GM23338 (cell line): ENCODE data around the gene SSNA1. TPM values are rescaled to one million over a fixed set of nuclear protein-coding genes. Genes with fewer than 3 reads are reported as not detected.
A peak's percentile ranks its signal among the peaks of the same experiment; 100 is the strongest.

Experiments
- ATAC-seq: fragments of 200-7000 bp; cut with Tn5 transposase; 3 replicates; pipeline ENCODE4 v1.9.1; 2020
- DNase-seq: peaks from one replicate; pipeline ENCODE4 v3.0.0-alpha.2; 2015; ENCODE audit warnings: low spot score
- H2AFZ ChIP-seq: fragments of 200-600 bp; sonication (generic); 2 replicates; pipeline ENCODE4 v1.8.0; 2016; ENCODE audit warnings: antibody characterized with exemption, mild to moderate bottlenecking, moderate library complexity
- H3F3A ChIP-seq: fragments of 200-600 bp; sonication (generic); replicated peaks from 2 replicates; pipeline ENCODE4 v1.8.0; 2017; ENCODE audit warnings: antibody characterized with exemption, mixed run types, low read depth
- H3K27ac ChIP-seq: fragments of 200-600 bp; sonication (generic); 2 replicates; pipeline ENCODE4 v1.6.1; 2016; ENCODE audit warnings: low read depth
- H3K27me3 ChIP-seq: fragments of 200-600 bp; sonication (generic); 2 replicates; pipeline ENCODE4 v1.8.0; 2016; ENCODE audit warnings: mild to moderate bottlenecking, mixed run types, moderate library complexity; ENCODE audit not compliant: insufficient read depth
- H3K36me3 ChIP-seq: fragments of 200-600 bp; sonication (generic); 2 replicates; pipeline ENCODE4 v1.8.0; 2016; ENCODE audit warnings: mild to moderate bottlenecking; ENCODE audit not compliant: insufficient read depth
- H3K4me1 ChIP-seq: fragments of 200-600 bp; sonication (generic); 2 replicates; pipeline ENCODE4 v1.8.0; 2016; ENCODE audit warnings: mild to moderate bottlenecking, moderate library complexity; ENCODE audit not compliant: insufficient read depth
- H3K4me2 ChIP-seq: fragments of 200-600 bp; sonication (generic); 2 replicates; pipeline ENCODE4 v1.7.1; 2017; ENCODE audit warnings: mixed run types
- H3K4me3 ChIP-seq: fragments of 200-600 bp; sonication (generic); 2 replicates; pipeline ENCODE4 v1.6.1; 2016; ENCODE audit warnings: mixed run types
- H3K79me2 ChIP-seq: fragments of 200-600 bp; sonication (generic); replicated peaks from 2 replicates; pipeline ENCODE4 v1.8.0; 2017; ENCODE audit warnings: mild to moderate bottlenecking; ENCODE audit not compliant: insufficient read depth
- H3K9me2 ChIP-seq: fragments of 200-600 bp; sonication (generic); 2 replicates; pipeline ENCODE4 v1.8.0; 2017; ENCODE audit not compliant: insufficient read depth
- H4K20me1 ChIP-seq: fragments of 200-600 bp; sonication (generic); replicated peaks from 2 replicates; pipeline ENCODE4 v1.8.0; 2017; ENCODE audit warnings: mild to moderate bottlenecking; ENCODE audit not compliant: insufficient read depth
- H3K27ac Mint-ChIP-seq: 2 replicates; pipeline ENCODE4 v1.8.0; 2020; ENCODE audit warnings: inconsistent platforms, mild to moderate bottlenecking, moderate library complexity, mixed read lengths
- H3K27me3 Mint-ChIP-seq: 3 replicates; pipeline ENCODE4 v1.8.0; 2022; ENCODE audit warnings: low read depth, mild to moderate bottlenecking, moderate library complexity, mixed read lengths, inconsistent platforms; ENCODE audit not compliant: insufficient read depth, poor library complexity
- H3K36me3 Mint-ChIP-seq: 3 replicates; pipeline ENCODE4 v1.8.0; 2021; ENCODE audit warnings: low read depth, mild to moderate bottlenecking, inconsistent platforms, moderate library complexity, mixed read lengths
- H3K4me1 Mint-ChIP-seq: 3 replicates; pipeline ENCODE4 v1.8.0; 2020; ENCODE audit warnings: mild to moderate bottlenecking, inconsistent platforms, mixed read lengths
- H3K4me3 Mint-ChIP-seq: 3 replicates; pipeline ENCODE4 v1.8.0; 2021; ENCODE audit warnings: moderate library complexity, mild to moderate bottlenecking, inconsistent platforms, mixed read lengths
- H3K9me3 Mint-ChIP-seq: 3 replicates; pipeline ENCODE4 v1.8.0; 2020; ENCODE audit warnings: moderate library complexity, mild to moderate bottlenecking, inconsistent platforms, mixed read lengths
- CTCF ChIP-seq, 2 experiments: fragments of 200-600 bp in 1 of 2; sonication (generic) in 1 of 2; conservative IDR thresholded peaks; 2 replicates each; pipeline versions ENCODE4 v1.5.1 to v1.6.1; 2016 to 2017; ENCODE audit warnings: antibody characterized with exemption in 2 of 2, low read depth in 2 of 2, mild to moderate bottlenecking in 2 of 2, moderate library complexity in 1 of 2
- EZH2phosphoT487 ChIP-seq: fragments of 200-600 bp; sonication (generic); IDR thresholded peaks from one replicate; pipeline ENCODE4 v1.8.1; 2018; ENCODE audit warnings: antibody characterized with exemption; ENCODE audit not compliant: unreplicated experiment
- JUNB ChIP-seq: IDR thresholded peaks from one replicate; pipeline ENCODE4 v1.6.1; 2016; ENCODE audit warnings: antibody characterized with exemption; ENCODE audit not compliant: unreplicated experiment
- NANOG ChIP-seq: IDR thresholded peaks from 2 replicates; pipeline ENCODE4 v1.6.1; 2016; ENCODE audit warnings: antibody characterized with exemption, borderline replicate concordance
- POLR2AphosphoS5 ChIP-seq: IDR thresholded peaks from 2 replicates; pipeline ENCODE4 v1.6.1; 2016; ENCODE audit warnings: antibody characterized with exemption, low read depth
- STAT1 ChIP-seq: IDR thresholded peaks from one replicate; pipeline ENCODE4 v1.6.1; 2016; ENCODE audit warnings: antibody characterized with exemption; ENCODE audit not compliant: unreplicated experiment
- ZNF331 ChIP-seq: fragments of 250-450 bp; sonication (Bioruptor Pico); IDR thresholded peaks from 2 replicates; pipeline ENCODE4 v1.5.0; 2020; ENCODE audit warnings: low read depth, mild to moderate bottlenecking, moderate library complexity
- polyA plus RNA-seq: library from polyadenylated mRNA; unstranded; fragments of >200 nt; fragmentation: Nextera tagmentation; extraction: Ambion mirVana; gene quantifications from 2 replicates; pipeline ENCODE4 v1.2.1, GENCODE V29; 2016
- total RNA-seq: library from RNA; depleted of rRNA; stranded (reverse); fragments of >200 nt; shearing (Covaris generic); gene quantifications from 2 replicates; pipeline ENCODE4 v1.2.3, GENCODE V29; 2014
- TF ChIP-seq, protein P1 (sequence below): IDR thresholded peaks from 2 replicates; pipeline ENCODE4 v1.6.1; 2016; ENCODE audit warnings: antibody characterized with exemption
- TF ChIP-seq, protein P2 (sequence below): fragments of 250-450 bp; sonication (Bioruptor Pico); IDR thresholded peaks from 2 replicates; pipeline ENCODE4 v1.5.0; 2020; ENCODE audit warnings: mild to moderate bottlenecking, moderate library complexity

Gene SSNA1
- total and polyA plus RNA-seq, 2 experiments from 2014 or later, result 132 to 154 TPM

DNA sequence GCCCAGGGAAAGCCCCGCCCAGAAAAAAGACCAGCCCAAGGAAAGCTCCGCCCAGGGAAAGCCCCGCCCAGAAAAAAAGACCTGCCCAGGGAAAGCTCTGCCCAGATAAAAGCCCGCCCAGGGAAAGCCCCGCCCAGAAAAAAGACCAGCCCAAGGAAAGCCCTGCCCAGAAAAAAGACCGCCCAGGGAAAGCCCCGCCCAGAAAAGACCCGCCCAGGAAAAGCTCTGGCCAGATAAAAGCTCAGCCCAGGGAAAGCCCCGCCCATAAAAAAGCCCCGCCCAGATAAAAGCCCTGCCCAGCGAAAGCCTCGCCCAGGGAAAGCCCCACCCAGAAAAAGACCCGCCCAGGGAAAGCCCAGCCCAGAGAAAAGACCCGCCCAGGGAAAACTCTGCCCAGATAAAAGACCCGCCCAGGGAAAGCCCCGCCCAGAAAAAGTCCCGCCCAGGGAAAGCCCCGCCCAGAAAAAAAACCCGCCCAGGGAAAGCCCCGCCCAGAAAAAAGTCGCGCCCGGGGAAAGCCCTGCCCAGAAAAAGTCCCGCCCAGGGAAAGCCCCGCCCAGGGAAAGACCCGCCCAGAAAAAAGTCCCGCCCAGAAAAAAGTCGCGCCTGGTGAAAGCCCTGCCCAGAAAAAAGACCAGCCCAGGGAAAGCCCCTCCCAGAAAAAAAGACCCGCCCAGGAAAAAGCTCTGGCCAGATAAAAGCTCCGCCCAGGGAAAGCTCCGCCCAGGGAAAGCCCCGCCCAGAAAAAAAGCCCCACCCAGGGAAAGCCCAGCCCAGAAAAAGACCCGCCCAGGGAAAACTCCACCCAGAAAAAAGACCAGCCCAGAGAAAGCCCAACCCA, 37.6 kb upstream of the SSNA1 start:
- peaks cover 13% of the 10 kb centered on the region; the same call in 2 of the 3 replicates for H3K9me3 Mint-ChIP-seq
- peaks cover 18% of the 10 kb centered on the region for H3K27me3 Mint-ChIP-seq
- H3F3A ChIP-seq, result peaks cover 19% of the 10 kb centered on the region
- no peaks in the 10 kb centered on the region for H3K9me2 ChIP-seq
- H3K4me1 Mint-ChIP-seq, result peaks cover 2% of the 10 kb centered on the region; the same call in 2 of the 3 replicates
- peaks cover 16% of the 10 kb centered on the region for H3K27me3 ChIP-seq
- no peaks in the 10 kb centered on the region; the same call in 1 of the 2 replicates for H4K20me1 ChIP-seq
- H2AFZ ChIP-seq, result no peak overlapping the region
- H3K36me3 ChIP-seq, result no peaks in the 10 kb centered on the region
- TF ChIP-seq CTCF (conservative IDR thresholded peaks at IDR 0.05; ENCODE audit: low read depth in 2 of 2) (no peak), EZH2phosphoT487 (no peak), JUNB (no peak), ZNF331 (CRISPR knock-in tag) (no peak), STAT1 (no peak), NANOG (no peak), POLR2AphosphoS5 (no peak)
- TF ChIP-seq, protein P1, sequence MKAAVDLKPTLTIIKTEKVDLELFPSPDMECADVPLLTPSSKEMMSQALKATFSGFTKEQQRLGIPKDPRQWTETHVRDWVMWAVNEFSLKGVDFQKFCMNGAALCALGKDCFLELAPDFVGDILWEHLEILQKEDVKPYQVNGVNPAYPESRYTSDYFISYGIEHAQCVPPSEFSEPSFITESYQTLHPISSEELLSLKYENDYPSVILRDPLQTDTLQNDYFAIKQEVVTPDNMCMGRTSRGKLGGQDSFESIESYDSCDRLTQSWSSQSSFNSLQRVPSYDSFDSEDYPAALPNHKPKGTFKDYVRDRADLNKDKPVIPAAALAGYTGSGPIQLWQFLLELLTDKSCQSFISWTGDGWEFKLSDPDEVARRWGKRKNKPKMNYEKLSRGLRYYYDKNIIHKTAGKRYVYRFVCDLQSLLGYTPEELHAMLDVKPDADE, result no peak
- TF ChIP-seq, protein P2, sequence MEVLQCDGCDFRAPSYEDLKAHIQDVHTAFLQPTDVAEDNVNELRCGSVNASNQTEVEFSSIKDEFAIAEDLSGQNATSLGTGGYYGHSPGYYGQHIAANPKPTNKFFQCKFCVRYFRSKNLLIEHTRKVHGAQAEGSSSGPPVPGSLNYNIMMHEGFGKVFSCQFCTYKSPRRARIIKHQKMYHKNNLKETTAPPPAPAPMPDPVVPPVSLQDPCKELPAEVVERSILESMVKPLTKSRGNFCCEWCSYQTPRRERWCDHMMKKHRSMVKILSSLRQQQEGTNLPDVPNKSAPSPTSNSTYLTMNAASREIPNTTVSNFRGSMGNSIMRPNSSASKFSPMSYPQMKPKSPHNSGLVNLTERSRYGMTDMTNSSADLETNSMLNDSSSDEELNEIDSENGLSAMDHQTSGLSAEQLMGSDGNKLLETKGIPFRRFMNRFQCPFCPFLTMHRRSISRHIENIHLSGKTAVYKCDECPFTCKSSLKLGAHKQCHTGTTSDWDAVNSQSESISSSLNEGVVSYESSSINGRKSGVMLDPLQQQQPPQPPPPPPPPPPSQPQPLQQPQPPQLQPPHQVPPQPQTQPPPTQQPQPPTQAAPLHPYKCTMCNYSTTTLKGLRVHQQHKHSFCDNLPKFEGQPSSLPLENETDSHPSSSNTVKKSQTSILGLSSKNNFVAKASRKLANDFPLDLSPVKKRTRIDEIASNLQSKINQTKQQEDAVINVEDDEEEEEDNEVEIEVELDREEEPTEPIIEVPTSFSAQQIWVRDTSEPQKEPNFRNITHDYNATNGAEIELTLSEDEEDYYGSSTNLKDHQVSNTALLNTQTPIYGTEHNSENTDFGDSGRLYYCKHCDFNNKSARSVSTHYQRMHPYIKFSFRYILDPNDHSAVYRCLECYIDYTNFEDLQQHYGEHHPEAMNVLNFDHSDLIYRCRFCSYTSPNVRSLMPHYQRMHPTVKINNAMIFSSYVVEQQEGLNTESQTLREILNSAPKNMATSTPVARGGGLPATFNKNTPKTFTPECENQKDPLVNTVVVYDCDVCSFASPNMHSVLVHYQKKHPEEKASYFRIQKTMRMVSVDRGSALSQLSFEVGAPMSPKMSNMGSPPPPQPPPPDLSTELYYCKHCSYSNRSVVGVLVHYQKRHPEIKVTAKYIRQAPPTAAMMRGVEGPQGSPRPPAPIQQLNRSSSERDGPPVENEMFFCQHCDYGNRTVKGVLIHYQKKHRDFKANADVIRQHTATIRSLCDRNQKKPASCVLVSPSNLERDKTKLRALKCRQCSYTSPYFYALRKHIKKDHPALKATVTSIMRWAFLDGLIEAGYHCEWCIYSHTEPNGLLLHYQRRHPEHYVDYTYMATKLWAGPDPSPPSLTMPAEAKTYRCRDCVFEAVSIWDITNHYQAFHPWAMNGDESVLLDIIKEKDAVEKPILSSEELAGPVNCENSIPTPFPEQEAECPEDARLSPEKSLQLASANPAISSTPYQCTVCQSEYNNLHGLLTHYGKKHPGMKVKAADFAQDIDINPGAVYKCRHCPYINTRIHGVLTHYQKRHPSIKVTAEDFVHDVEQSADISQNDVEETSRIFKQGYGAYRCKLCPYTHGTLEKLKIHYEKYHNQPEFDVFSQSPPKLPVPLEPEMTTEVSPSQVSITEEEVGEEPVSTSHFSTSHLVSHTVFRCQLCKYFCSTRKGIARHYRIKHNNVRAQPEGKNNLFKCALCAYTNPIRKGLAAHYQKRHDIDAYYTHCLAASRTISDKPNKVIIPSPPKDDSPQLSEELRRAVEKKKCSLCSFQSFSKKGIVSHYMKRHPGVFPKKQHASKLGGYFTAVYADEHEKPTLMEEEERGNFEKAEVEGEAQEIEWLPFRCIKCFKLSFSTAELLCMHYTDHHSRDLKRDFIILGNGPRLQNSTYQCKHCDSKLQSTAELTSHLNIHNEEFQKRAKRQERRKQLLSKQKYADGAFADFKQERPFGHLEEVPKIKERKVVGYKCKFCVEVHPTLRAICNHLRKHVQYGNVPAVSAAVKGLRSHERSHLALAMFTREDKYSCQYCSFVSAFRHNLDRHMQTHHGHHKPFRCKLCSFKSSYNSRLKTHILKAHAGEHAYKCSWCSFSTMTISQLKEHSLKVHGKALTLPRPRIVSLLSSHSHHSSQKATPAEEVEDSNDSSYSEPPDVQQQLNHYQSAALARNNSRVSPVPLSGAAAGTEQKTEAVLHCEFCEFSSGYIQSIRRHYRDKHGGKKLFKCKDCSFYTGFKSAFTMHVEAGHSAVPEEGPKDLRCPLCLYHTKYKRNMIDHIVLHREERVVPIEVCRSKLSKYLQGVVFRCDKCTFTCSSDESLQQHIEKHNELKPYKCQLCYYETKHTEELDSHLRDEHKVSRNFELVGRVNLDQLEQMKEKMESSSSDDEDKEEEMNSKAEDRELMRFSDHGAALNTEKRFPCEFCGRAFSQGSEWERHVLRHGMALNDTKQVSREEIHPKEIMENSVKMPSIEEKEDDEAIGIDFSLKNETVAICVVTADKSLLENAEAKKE (CRISPR knock-in tag), result no peak
- peak; percentile 13; the same call in 2 of the 3 replicates for ATAC-seq
- H3K4me2 ChIP-seq, result no peak overlapping the region
- H3K4me1 ChIP-seq, result no peaks in the 10 kb centered on the region
- no peaks in the 10 kb centered on the region for H3K36me3 Mint-ChIP-seq
- no peak overlapping the region for H3K4me3 ChIP-seq
- H3K79me2 ChIP-seq, result no peaks in the 10 kb centered on the region
- no peak overlapping the region for H3K4me3 Mint-ChIP-seq
- peak; percentile 76 for DNase-seq
- no peak overlapping the region for H3K27ac Mint-ChIP-seq
- H3K27ac ChIP-seq, result no peak overlapping the region
